Mucosa of rectum (tissue), 2 donors: ENCODE measurements around the gene ARGLU1.
"Not testable (repeated sequence)": the region's sequence is repeated elsewhere in the genome, so short reads cannot be mapped to it uniquely, and the experiment has no call there.

ENCODE experiments used
- H3K27ac ChIP-seq, 2 donors: one replicate each; pipeline ENCODE4 v1.7.0; 2013; ENCODE audit warnings: inconsistent platforms in 2 of 2, low read depth in 2 of 2, low read length in 2 of 2
- H3K27me3 ChIP-seq, 2 donors: one replicate each; pipeline ENCODE4 v1.7.0; 2013; ENCODE audit warnings: low read length in 2 of 2; ENCODE audit not compliant: control insufficient read depth in 2 of 2, insufficient read depth in 2 of 2
- H3K36me3 ChIP-seq, 2 donors: one replicate each; pipeline ENCODE4 v1.7.0; 2013; ENCODE audit warnings: low read length in 2 of 2; ENCODE audit not compliant: control insufficient read depth in 2 of 2, insufficient read depth in 2 of 2
- H3K4me1 ChIP-seq, 2 donors: one replicate each; pipeline ENCODE4 v1.7.0; 2013; ENCODE audit warnings: low read length in 2 of 2, mild to moderate bottlenecking in 1 of 2; ENCODE audit not compliant: control insufficient read depth in 2 of 2, insufficient read depth in 2 of 2
- H3K4me3 ChIP-seq, 2 donors: one replicate each; pipeline ENCODE4 v1.7.0; 2013; ENCODE audit warnings: low read length in 2 of 2
- H3K9ac ChIP-seq, 2 donors: one replicate each; pipeline ENCODE4 v1.7.0; 2013; ENCODE audit warnings: low read length in 2 of 2, low read depth in 1 of 2, mild to moderate bottlenecking in 1 of 2
- H3K9me3 ChIP-seq, 2 donors: one replicate each; pipeline ENCODE4 v1.7.0; 2013; ENCODE audit warnings: low read length in 2 of 2; ENCODE audit not compliant: control insufficient read depth in 2 of 2
- donor health status: healthy.
- donor health status: Normal muscosa, but diverticular disease.

ARGLU1 gene

GRCh38 chr13:106600798-106601135 lies 32.8 kb upstream of the ARGLU1 start:
- peaks cover 0 to 13% of the 10 kb centered on the region in 2 donors for H3K4me1 ChIP-seq
- H3K27ac ChIP-seq, H3K9me3 ChIP-seq, H3K36me3 ChIP-seq, H3K27me3 ChIP-seq, H3K4me3 ChIP-seq, H3K9ac ChIP-seq: not testable (repeated sequence)

DNA sequence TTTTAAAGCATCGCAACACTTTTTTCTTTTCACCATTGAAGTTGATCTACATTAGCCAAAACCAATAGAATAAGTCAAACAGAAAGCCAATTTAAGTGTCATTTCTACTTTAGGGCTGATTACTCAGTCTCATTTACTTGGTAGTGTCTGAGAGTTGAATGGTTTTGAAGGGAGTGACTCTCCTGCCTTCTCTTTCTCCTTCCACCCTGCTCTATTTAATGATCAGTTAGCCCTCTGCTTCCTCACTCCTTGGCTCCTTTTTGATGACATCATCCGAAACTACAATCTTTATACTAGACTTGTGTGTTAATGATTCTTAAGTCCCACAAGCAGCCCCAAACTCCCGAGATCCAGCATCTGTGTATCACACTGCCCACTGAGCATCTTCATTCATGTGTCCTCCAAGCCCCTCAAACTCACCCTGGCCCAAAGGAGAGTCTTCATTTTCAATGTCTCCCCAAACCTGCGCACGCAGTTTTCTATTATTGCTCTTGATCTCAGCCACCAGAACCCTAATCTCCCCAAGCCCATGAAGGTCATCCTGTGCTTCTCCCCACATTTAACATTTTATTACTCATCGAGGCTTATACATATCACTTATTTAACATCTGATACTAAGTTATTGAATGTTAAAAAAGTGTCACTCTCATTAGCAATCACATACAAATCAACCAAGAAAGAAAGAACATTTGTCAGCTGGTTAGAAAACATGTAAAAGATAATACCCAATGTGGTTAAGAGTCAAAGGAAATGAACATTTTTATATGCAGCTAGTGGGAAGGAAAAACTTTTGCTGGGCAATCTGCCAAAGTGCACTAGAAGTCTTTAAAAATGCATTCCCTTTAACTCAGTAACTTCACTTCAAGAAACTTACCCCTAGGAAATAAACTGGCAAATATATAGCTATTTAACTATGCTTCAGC lies 32.2 kb upstream of the ARGLU1 start:
- Histone ChIP-seq H3K36me3 (no peaks in the 10 kb centered on the region), H3K27ac (no peak overlapping the region), H3K9ac (no peak overlapping the region), H3K27me3 (no peaks in the 10 kb centered on the region), H3K9me3 (no peaks in the 10 kb centered on the region), H3K4me1 (peaks cover 0 to 13% of the 10 kb centered on the region in 2 donors), H3K4me3 (no peak overlapping the region)

DNA sequence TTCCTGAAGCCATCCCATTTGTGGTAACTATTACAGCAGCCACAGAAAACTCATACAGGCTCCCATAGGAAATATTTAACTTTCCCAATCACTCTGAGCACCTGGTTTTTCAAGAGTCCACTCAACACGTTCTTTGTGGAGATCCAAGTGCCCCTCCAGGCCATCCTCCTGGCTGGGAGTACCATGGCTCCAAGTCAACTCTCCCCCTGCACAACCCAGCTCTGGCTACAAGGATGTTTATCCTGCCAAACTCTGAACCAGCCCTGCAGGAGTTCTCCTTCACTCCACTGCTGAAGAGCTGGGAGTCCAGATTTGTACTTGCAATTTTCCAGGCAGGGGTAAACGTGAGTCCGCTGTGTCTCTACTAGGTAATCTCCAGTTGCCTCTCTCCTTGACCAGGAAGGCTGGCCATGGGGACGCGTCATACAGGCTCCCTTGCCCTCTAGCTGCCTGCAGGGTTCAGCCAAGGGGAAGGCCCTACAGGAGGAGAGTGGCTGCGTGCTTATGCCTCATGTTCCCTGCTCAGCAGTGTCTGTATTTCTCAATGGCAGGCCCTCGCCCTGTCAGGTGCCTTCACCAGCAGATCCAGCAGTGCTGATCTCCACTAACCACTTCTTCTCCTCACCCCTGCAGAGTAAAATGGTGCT lies 29.9 kb upstream of the ARGLU1 start:
- peaks cover 2 to 9% of the 10 kb centered on the region in 2 donors for H3K4me1 ChIP-seq
- H3K9ac ChIP-seq = no peak overlapping the region
- no peaks in the 10 kb centered on the region for H3K36me3 ChIP-seq
- no peaks in the 10 kb centered on the region for H3K9me3 ChIP-seq
- H3K27me3 ChIP-seq = no peaks in the 10 kb centered on the region
- no peak overlapping the region for H3K4me3 ChIP-seq
- H3K27ac ChIP-seq = no peak overlapping the region

DNA sequence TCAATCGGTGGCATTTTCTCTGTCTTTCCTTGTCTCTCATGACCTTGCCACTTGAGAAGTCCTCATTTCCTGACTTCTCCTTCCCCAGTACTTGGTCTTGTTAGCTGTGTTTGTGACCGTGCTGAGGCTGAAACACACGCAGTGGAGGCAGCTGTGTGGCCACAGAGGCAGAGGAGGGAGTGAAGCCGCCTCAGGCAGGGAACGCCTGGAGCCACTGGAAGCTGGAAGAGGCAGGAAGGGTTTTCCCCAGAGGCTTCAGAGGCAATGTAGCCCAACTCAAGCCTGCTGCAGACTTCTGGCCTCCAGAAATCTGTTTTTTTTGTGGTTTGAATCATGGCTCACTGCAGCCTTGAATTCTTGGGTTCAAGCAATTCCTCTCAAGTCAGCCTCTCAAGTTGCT lies 29.2 kb upstream of the ARGLU1 start:
- Histone ChIP-seq H3K27me3 (no peaks in the 10 kb centered on the region), H3K4me3 (no peak overlapping the region), H3K27ac (no peak overlapping the region), H3K9me3 (no peaks in the 10 kb centered on the region), H3K4me1 (peaks cover 2 to 9% of the 10 kb centered on the region in 2 donors), H3K9ac (no peak overlapping the region), H3K36me3 (no peaks in the 10 kb centered on the region)

DNA sequence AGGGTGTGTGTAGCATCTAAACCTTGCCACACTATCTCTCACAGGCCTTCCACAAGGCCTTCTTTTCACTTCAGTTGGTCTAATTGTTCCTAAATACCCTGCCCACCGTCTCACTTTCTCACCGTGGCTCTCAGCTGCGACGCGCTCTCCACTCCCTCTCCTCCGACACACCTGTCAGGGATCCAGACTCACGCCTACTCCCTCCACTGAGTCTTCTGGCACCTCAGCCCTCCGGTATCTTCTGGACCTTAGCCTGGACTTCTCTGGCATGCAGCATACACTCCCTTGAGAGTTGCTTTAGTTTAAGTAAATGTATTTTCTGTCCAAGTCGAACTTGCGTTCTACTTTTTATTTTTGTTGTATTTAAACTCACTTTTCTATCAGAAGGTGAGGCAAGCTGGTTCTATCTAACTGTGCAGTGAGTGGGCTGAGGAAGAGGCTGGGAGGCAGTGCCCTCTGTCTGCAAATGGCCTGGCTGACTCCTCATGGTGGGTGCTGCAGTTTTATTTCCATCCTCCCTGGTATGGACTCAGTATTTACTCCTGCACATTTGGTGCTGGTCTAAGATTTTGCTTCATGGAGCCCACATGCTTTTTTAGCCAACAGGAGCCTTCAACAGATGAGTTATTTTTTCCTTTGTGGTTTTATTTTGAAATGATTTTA lies 28.5 kb upstream of the ARGLU1 start:
- no peaks in the 10 kb centered on the region for H3K27me3 ChIP-seq
- H3K9ac ChIP-seq = no peak overlapping the region
- H3K27ac ChIP-seq = no peak overlapping the region
- H3K4me3 ChIP-seq = no peak overlapping the region
- no peaks in the 10 kb centered on the region for H3K9me3 ChIP-seq
- H3K4me1 ChIP-seq = peaks cover 2 to 9% of the 10 kb centered on the region in 2 donors
- no peaks in the 10 kb centered on the region for H3K36me3 ChIP-seq

DNA sequence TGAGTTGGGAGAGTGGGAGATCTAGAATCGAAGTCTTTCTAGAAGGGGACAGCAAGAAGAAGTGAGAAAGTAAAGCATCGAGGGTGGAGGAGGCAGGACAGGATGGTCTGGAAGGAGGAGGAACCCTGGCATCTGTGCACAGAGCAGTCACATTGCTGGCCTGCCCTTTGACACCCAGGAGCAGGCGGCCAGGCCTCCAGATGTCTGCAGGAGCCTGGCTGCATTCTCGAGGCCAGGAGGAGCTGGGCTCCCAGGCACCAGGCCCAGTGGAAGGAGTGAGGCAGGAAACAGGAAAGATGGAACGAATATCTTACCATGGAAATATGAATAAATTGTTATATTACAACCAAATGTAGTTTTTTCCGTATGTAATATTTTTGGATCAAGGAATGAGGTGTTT lies 27.7 kb upstream of the ARGLU1 start:
- no peaks in the 10 kb centered on the region for H3K36me3 ChIP-seq
- no peaks in the 10 kb centered on the region for H3K27me3 ChIP-seq
- peaks cover 2 to 7% of the 10 kb centered on the region in 2 donors for H3K4me1 ChIP-seq
- H3K27ac ChIP-seq = no peak overlapping the region
- no peaks in the 10 kb centered on the region for H3K9me3 ChIP-seq
- no peak overlapping the region for H3K9ac ChIP-seq
- H3K4me3 ChIP-seq = no peak overlapping the region

GRCh38 chr13:106594980-106595379 lies 27.0 kb upstream of the ARGLU1 start:
- H3K36me3 ChIP-seq = no peaks in the 10 kb centered on the region
- no peak overlapping the region for H3K27ac ChIP-seq
- H3K9ac ChIP-seq = no peak overlapping the region
- H3K4me3 ChIP-seq = no peak overlapping the region
- H3K9me3 ChIP-seq = no peaks in the 10 kb centered on the region
- no peaks in the 10 kb centered on the region for H3K27me3 ChIP-seq
- H3K4me1 ChIP-seq = peaks cover 2% of the 10 kb centered on the region in 2 donors

DNA sequence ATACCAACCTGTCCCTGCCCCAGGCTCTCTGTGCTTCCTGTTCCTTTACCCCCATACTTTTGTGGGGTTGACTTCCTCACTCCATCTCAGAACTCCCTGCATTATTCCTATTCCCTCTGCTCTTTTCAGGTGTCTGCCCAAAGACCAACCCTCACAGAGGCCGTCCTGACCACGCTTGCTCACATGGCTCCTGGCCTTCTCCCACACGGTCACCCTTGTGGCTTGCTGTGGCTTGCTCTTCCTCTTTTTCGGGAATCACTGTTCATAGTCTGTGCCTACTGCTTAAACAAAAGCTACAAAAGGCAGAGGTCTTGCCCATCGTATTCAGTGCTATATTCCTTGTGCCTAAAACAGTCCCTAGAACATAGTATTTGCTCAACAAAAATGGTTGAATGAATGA lies 25.2 kb upstream of the ARGLU1 start:
- Histone ChIP-seq H3K9me3 (no peaks in the 10 kb centered on the region), H3K4me3 (no peak overlapping the region), H3K4me1 (peaks cover 2 to 5% of the 10 kb centered on the region in 2 donors), H3K9ac (no peak overlapping the region), H3K27me3 (no peaks in the 10 kb centered on the region), H3K27ac (no peak overlapping the region), H3K36me3 (no peaks in the 10 kb centered on the region)

- Histone ChIP-seq H3K27me3 (no peaks in the 10 kb centered on the region), H3K4me3 (no peak overlapping the region), H3K4me1 (peaks cover 2 to 16% of the 10 kb centered on the region in 2 donors), H3K36me3 (no peaks in the 10 kb centered on the region), H3K27ac (no peak overlapping the region), H3K9me3 (no peaks in the 10 kb centered on the region), H3K9ac (no peak overlapping the region)
Measured at GRCh38 chr13:106591299-106591698, 23.4 kb upstream of the ARGLU1 start.

GRCh38 chr13:106589716-106590115 lies 21.8 kb upstream of the ARGLU1 start:
- Histone ChIP-seq H3K9ac (no peak overlapping the region), H3K27me3 (no peaks in the 10 kb centered on the region), H3K36me3 (no peaks in the 10 kb centered on the region), H3K4me3 (no peak overlapping the region), H3K9me3 (peaks cover 0 to 3% of the 10 kb centered on the region in 2 donors), H3K27ac (no peak overlapping the region), H3K4me1 (peaks cover 2 to 16% of the 10 kb centered on the region in 2 donors)
